Right ventricle myocardium inferior (tissue), 1 donor: ENCODE measurements around the gene GLTPD2. TPM values are rescaled to one million over a fixed set of nuclear protein-coding genes. Genes with fewer than 3 reads are reported as not detected.
A peak's percentile ranks its signal among the peaks of the same experiment; 100 is the strongest.
"Not testable (repeated sequence)": the region's sequence is repeated elsewhere in the genome, so short reads cannot be mapped to it uniquely, and the experiment has no call there.

ENCODE experiments used
- ATAC-seq: fragments of 200-7000 bp; cut with Tn5 transposase; one replicate; pipeline ENCODE4 v1.9.1; 2020; ENCODE audit warnings: mild to moderate bottlenecking, moderate library complexity
- DNase-seq: peaks from one replicate; pipeline ENCODE4 v3.0.0; 2021; ENCODE audit errors: missing footprints
- intact Hi-C: fragments of 100-400 bp; cut with DNase I; formaldehyde crosslinking; loops from one replicate; pipeline ENCODE4 v1.11.0; 2022
- total RNA-seq: library from RNA; stranded (reverse); fragmentation: NEBNext Ultra II Directional; extraction: Animal tissue kit (Norgen Biotek cat#: 25700); gene quantifications from one replicate; pipeline ENCODE4 v1.2.1, GENCODE V29; 2021
- donor health status: DM: no; HTN: yes; CAD: no; lungs with severe emphysema.

GLTPD2 gene
- total RNA-seq, 1 donor from 2014 or later, result not detected

- ATAC-seq (no peak), DNase-seq (no peak)
- intact Hi-C loops, result no loop called here
These were observed 11.9 kb downstream of the GLTPD2 start for GRCh38 chr17:4800462-4801196.

GRCh38 chr17:4802228-4802627 is 13.5 kb downstream of the GLTPD2 start, which contains the start of gene C17orf114:
TSS of gene C17orf114 (minus strand) at chr17:4802328.
- DNase-seq (no peak), ATAC-seq (no peak)
- intact Hi-C loops, result no loop called here

GRCh38 chr17:4806456-4806776 is 17.7 kb downstream of the GLTPD2 start:
- no peak for ATAC-seq
- no peak for DNase-seq
- intact Hi-C loops, result loop anchor here (5.0 kb wide), 1 partner anchor 76 kb away; no protein-coding TSS in a partner anchor

- DNase-seq, result peak; percentile 95
- intact Hi-C loops, result loop anchor here (5.0 kb wide), 1 partner anchor 75 kb away; no protein-coding TSS in a partner anchor
- ATAC-seq, result peak; percentile 99
These were observed 18.2 kb downstream of the GLTPD2 start, which contains the start of gene PLD2 for GRCh38 chr17:4806777-4807604. TSS of gene PLD2 (plus strand) at chr17:4807152. CDS start at chr17:4807773, 621 bp downstream.

GRCh38 chr17:4807605-4808377 is 19.0 kb downstream of the GLTPD2 start:
- no peak for DNase-seq
- intact Hi-C loops, result loop anchor here (5.0 kb wide), 1 partner anchor 75 kb away; no protein-coding TSS in a partner anchor
- peak; percentile 2 for ATAC-seq

GRCh38 chr17:4808378-4808767 is 19.6 kb downstream of the GLTPD2 start:
- intact Hi-C loops, result loop anchor here (5.0 kb wide), 1 partner anchor 74 kb away; no protein-coding TSS in a partner anchor
- peak; percentile 72 for DNase-seq
- ATAC-seq, result peak; percentile 23

GRCh38 chr17:4810696-4811290 is 22.0 kb downstream of the GLTPD2 start:
- DNase-seq (peak; percentile 75), ATAC-seq (no peak)
- intact Hi-C loops, result no loop called here

- no peak for ATAC-seq
- no peak for DNase-seq
- intact Hi-C loops, result no loop called here
These were observed 22.7 kb downstream of the GLTPD2 start for GRCh38 chr17:4811471-4811870.

GRCh38 chr17:4812690-4813089 is 23.9 kb downstream of the GLTPD2 start:
- DNase-seq (no peak), ATAC-seq (peak; percentile 62)
- intact Hi-C loops, result no loop called here

GRCh38 chr17:4815043-4815675 is 26.4 kb downstream of the GLTPD2 start:
- DNase-seq, result no peak
- intact Hi-C loops, result no loop called here

GRCh38 chr17:4816826-4817225 is 28.1 kb downstream of the GLTPD2 start:
- ATAC-seq, result no peak
- intact Hi-C loops, result no loop called here
- DNase-seq, result no peak

More at GRCh38 chr17:4815043-4815675, 26.4 kb downstream of the GLTPD2 start:
- ATAC-seq, result no peak

- intact Hi-C loops, result no loop called here
- ATAC-seq (no peak), DNase-seq (no peak)
These were observed 29.5 kb downstream of the GLTPD2 start for GRCh38 chr17:4818276-4818675.

GRCh38 chr17:4822835-4823234 is 34.1 kb downstream of the GLTPD2 start:
- ATAC-seq (no peak), DNase-seq (no peak)
- intact Hi-C loops, result no loop called here

GRCh38 chr17:4823373-4824089 is 34.8 kb downstream of the GLTPD2 start:
- DNase-seq, result no peak
- intact Hi-C loops, result no loop called here

GRCh38 chr17:4827399-4827798 is 38.6 kb downstream of the GLTPD2 start:
- ATAC-seq (no peak), DNase-seq (no peak)
- intact Hi-C loops, result no loop called here

More at GRCh38 chr17:4823373-4824089, 34.8 kb downstream of the GLTPD2 start:
- no peak for ATAC-seq

- intact Hi-C loops, result loop anchor here (10.0 kb wide), 1 partner anchor 52 kb away; no protein-coding TSS in a partner anchor
- not testable (repeated sequence) for DNase-seq, ATAC-seq
These were observed 44.0 kb downstream of the GLTPD2 start for GRCh38 chr17:4832829-4833177.

GRCh38 chr17:4833178-4833940 is 44.6 kb downstream of the GLTPD2 start, which contains the start of gene MINK1:
TSS of gene MINK1 (plus strand) at chr17:4833340. CDS start at chr17:4833584, 244 bp downstream.
- intact Hi-C loops, result loop anchor here (10.0 kb wide), 1 partner anchor 51 kb away; no protein-coding TSS in a partner anchor
- ATAC-seq (peak; percentile 97), DNase-seq (peak; percentile 95)
